ENCODE results near the gene ACTR1A. TPM values are rescaled to one million over a fixed set of nuclear protein-coding genes. Genes with fewer than 3 reads are reported as not detected.

The ACTR1A gene
- polyA plus RNA-seq, 1 donor (not counting 4 experiments of a cell fraction or from before 2014, with no cell fraction given) = 162 TPM

DNA sequence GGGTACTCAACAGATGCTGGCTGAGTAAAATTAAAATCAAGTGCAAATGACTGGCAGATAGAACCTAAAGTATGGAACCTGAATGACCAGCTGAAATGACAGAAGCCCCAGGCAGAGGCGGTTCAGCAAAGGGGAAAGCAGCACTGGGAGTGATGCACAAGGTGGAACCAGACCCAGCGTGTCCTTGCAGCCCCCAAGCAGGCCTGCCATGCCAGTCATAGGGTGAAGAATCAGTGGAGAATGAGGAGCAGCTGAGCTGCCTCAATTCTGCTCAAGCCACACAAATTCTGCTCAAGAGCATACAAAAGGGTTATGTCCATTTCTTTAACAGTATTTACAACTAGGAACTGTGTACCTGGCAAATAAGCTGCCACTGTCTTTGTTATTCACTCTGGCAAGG is 8.7 kb downstream of the ACTR1A start:
- TF ChIP-seq, protein P1, sequence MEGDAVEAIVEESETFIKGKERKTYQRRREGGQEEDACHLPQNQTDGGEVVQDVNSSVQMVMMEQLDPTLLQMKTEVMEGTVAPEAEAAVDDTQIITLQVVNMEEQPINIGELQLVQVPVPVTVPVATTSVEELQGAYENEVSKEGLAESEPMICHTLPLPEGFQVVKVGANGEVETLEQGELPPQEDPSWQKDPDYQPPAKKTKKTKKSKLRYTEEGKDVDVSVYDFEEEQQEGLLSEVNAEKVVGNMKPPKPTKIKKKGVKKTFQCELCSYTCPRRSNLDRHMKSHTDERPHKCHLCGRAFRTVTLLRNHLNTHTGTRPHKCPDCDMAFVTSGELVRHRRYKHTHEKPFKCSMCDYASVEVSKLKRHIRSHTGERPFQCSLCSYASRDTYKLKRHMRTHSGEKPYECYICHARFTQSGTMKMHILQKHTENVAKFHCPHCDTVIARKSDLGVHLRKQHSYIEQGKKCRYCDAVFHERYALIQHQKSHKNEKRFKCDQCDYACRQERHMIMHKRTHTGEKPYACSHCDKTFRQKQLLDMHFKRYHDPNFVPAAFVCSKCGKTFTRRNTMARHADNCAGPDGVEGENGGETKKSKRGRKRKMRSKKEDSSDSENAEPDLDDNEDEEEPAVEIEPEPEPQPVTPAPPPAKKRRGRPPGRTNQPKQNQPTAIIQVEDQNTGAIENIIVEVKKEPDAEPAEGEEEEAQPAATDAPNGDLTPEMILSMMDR (optimal IDR thresholded peaks at IDR 0.05 in 1 of 3, IDR thresholded peaks at IDR 0.05 in 1 of 3, conservative IDR thresholded peaks at IDR 0.05 in 1 of 3; ENCODE audit: extremely low read depth in 1 of 3, insufficient read depth in 2 of 3, low read length in 3 of 3) = no peak
- TF ChIP-seq EZH2 (IDR thresholded peaks at IDR 0.05; ENCODE audit: low read length) = no peak
- H3K4me3 ChIP-seq (ENCODE audit: control insufficient read depth in 2 of 3, extremely low read depth in 1 of 3, insufficient read depth in 2 of 3, low read depth in 1 of 3, low read length in 3 of 3) = peak overlapping the region in 1 of 3 experiments; percentile 2
- no peaks in the 10 kb centered on the region for H3K9me3 ChIP-seq (ENCODE audit: control insufficient read depth, low read depth, low read length)
- peaks cover 18% of the 10 kb centered on the region for H3K4me1 ChIP-seq (ENCODE audit: control insufficient read depth, extremely low read depth, insufficient read depth, low read length)
- no peak overlapping the region for H2AFZ ChIP-seq (ENCODE audit: control insufficient read depth, low read length)
- peak overlapping the region; percentile 51 for H3K4me2 ChIP-seq (ENCODE audit: control insufficient read depth, extremely low read depth, insufficient read depth, low read depth, low read length)
- H3K27me3 ChIP-seq (ENCODE audit: control insufficient read depth, extremely low read depth, insufficient read depth, low read length) = no peaks in the 10 kb centered on the region
- peaks cover 8 to 11% of the 10 kb centered on the region in 2 experiments for H3K36me3 ChIP-seq (ENCODE audit: control insufficient read depth in 2 of 2, extremely low read depth in 1 of 2, insufficient read depth in 2 of 2, low read length in 2 of 2)
- peak overlapping the region; percentile 72 for H3K27ac ChIP-seq (ENCODE audit: control insufficient read depth, insufficient read depth, low read length)
- peaks cover 7% of the 10 kb centered on the region for H3K9me1 ChIP-seq (ENCODE audit: control insufficient read depth, extremely low read depth, insufficient read depth, low read length)
- H3K9ac ChIP-seq (ENCODE audit: control insufficient read depth, extremely low read depth, insufficient read depth, low read length) = peak overlapping the region; percentile 22
- peak; percentile 51 for FAIRE-seq
- dilution Hi-C loops (cut with MboI; ENCODE audit: extremely low pct_ligation_motif_present, low sequenced_read_pairs) = no loop called here
- no peak for DNase-seq (ENCODE audit: low read depth, low spot score)
- peaks cover 27% of the 10 kb centered on the region for H4K20me1 ChIP-seq (ENCODE audit: control insufficient read depth, extremely low read depth, insufficient read depth, low read length)
- H3K79me2 ChIP-seq (ENCODE audit: control insufficient read depth, insufficient read depth, low read length) = peaks cover 80% of the 10 kb centered on the region

GRCh38 chr10:102492983-102493382 is 9.5 kb downstream of the ACTR1A start:
- Histone ChIP-seq H3K36me3 (ENCODE audit: control insufficient read depth in 2 of 2, extremely low read depth in 1 of 2, insufficient read depth in 2 of 2, low read length in 2 of 2) (peaks cover 11 to 19% of the 10 kb centered on the region in 2 experiments), H3K9me3 (ENCODE audit: control insufficient read depth, low read depth, low read length) (no peaks in the 10 kb centered on the region), H3K4me2 (ENCODE audit: control insufficient read depth, extremely low read depth, insufficient read depth, low read depth, low read length) (peak overlapping the region; percentile 51), H3K4me3 (ENCODE audit: control insufficient read depth in 2 of 3, extremely low read depth in 1 of 3, insufficient read depth in 2 of 3, low read depth in 1 of 3, low read length in 3 of 3) (peak overlapping the region in 1 of 3 experiments; percentile 16), H3K27ac (ENCODE audit: control insufficient read depth, insufficient read depth, low read length) (peak overlapping the region; percentile 72), H3K9ac (ENCODE audit: control insufficient read depth, extremely low read depth, insufficient read depth, low read length) (no peak overlapping the region), H3K27me3 (ENCODE audit: control insufficient read depth, extremely low read depth, insufficient read depth, low read length) (no peaks in the 10 kb centered on the region), H3K79me2 (ENCODE audit: control insufficient read depth, insufficient read depth, low read length) (peaks cover 80% of the 10 kb centered on the region), H4K20me1 (ENCODE audit: control insufficient read depth, extremely low read depth, insufficient read depth, low read length) (peaks cover 31% of the 10 kb centered on the region), H2AFZ (ENCODE audit: control insufficient read depth, low read length) (no peak overlapping the region), H3K4me1 (ENCODE audit: control insufficient read depth, extremely low read depth, insufficient read depth, low read length) (peaks cover 18% of the 10 kb centered on the region), H3K9me1 (ENCODE audit: control insufficient read depth, extremely low read depth, insufficient read depth, low read length) (peaks cover 7% of the 10 kb centered on the region)
- dilution Hi-C loops (cut with MboI; ENCODE audit: extremely low pct_ligation_motif_present, low sequenced_read_pairs) = no loop called here
- TF ChIP-seq EZH2 (IDR thresholded peaks at IDR 0.05; ENCODE audit: low read length) = no peak
- TF ChIP-seq, protein P1 (optimal IDR thresholded peaks at IDR 0.05 in 1 of 3, IDR thresholded peaks at IDR 0.05 in 1 of 3, conservative IDR thresholded peaks at IDR 0.05 in 1 of 3; ENCODE audit: extremely low read depth in 1 of 3, insufficient read depth in 2 of 3, low read length in 3 of 3) = no peak
- peak; percentile 75 for FAIRE-seq
- no peak for DNase-seq (ENCODE audit: low read depth, low spot score)

All from keratinocyte (primary cell).